ENCODE results near the gene OVOL1.
"Not testable (repeated sequence)": the region's sequence is repeated elsewhere in the genome, so short reads cannot be mapped to it uniquely, and the experiment has no call there.

Gene OVOL1

DNA sequence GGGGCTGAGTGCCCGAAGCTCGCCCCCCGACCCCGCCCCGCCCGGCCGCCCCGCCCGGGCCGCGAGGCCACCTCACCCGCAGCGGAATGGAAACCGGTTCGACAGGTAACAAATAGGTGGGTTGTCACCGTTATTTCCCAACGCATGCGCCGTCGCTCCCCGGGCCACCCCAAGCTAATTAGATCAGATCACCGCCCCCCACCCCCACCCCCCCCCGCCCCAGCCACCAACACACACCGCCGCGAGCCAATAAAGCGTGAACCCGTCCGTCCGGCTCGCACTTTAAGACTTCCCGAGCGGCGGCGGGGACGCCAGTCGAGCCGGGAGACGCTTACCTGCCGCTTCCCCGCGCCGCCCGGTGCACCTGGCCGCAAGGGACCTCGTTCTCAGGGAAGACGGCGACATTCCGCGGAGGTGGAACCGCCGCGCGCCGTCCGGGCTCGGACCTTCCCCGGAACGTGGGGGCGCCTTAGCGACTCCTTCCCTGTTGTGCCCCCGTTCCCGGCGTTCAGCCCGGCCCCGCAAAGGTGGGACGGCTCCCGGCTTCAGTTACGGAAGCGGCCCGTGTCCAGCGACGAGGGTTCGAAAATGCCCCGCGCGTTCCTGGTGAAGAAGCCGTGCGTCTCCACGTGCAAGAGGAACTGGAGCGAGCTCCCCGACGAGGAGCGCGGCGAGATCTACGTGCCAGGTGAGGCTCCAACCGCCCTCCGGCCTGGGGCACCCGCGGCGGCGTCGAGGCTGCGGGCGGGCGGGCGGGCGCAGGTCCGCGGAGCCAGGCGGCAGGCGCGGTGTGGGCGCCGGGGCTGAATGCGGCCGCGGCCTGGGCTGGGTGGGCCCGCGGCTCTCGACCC lies at the start of gene OVOL1:
Gene OVOL1 (plus strand): TSS at position 278 of the 851 bp plus-strand sequence. CDS start 311 bp downstream, at position 589.
- no peak for DNase-seq (ENCODE audit: low read depth)

DNA sequence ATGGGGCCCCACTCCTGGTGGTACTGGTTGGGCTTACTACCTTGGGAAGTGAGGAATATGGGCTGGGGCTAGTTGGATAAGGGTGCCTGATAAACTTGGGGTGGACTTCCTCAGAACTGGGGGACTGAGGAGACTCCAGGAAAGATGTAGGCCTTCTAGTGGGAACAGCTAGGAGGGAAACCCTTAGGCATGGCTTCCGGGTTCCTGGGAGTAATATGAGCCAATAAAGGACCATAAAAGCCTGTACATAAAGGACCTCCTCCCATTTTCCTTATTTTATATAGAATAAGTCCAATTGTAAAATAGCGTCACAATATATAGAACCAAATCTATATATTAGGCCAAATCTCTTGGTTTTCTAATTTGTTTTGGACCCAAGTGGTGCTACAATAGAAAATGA lies 47.8 kb upstream of the OVOL1 start:
- no peak for DNase-seq (ENCODE audit: low read depth)

DNA sequence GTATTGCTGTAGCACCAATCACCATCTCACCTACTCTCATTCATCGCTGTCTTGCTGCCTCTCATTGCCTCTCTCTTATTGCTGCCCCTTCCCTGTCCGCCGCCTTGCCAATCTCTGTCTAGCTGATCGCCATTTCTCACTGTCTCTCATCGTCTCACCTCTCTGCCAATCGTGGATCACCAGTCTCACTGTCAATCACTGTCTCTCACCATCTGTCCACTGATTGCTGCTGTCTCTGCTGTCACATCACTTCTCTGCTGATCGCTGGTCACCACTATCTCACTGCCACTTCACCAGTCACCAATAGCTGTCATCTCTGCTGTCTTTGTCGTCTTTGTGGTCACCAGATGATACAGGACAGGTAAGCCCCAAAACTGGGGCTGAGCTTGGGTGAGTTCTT lies 45.7 kb upstream of the OVOL1 start:
- DNase-seq (ENCODE audit: low read depth), result no peak

- no peak for DNase-seq (ENCODE audit: low read depth)
These were observed 44.5 kb upstream of the OVOL1 start for GRCh38 chr11:65742353-65742752.

GRCh38 chr11:65743681-65744025 lies 43.2 kb upstream of the OVOL1 start:
- no peak for DNase-seq (ENCODE audit: low read depth)

- DNase-seq (ENCODE audit: low read depth), result no peak
These were observed 42.7 kb upstream of the OVOL1 start for GRCh38 chr11:65744026-65744698.

DNA sequence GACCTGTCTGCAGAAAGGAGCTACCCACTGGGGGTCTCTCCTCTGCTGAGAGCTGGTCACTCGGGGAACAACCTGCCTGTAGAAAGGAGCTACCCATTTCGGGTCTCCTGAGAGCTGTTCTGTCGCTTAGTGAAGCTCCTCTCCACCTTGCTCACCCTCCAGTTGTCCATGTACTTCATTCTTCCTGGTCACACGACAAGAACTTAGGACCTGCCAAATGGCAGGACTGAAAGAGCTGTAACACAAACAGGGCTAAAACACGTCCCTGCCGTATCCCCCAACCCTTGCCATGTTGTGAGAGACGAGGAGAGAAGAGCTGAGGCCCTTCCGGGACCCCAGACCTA lies 42.2 kb upstream of the OVOL1 start:
- DNase-seq (ENCODE audit: low read depth), result no peak

DNA sequence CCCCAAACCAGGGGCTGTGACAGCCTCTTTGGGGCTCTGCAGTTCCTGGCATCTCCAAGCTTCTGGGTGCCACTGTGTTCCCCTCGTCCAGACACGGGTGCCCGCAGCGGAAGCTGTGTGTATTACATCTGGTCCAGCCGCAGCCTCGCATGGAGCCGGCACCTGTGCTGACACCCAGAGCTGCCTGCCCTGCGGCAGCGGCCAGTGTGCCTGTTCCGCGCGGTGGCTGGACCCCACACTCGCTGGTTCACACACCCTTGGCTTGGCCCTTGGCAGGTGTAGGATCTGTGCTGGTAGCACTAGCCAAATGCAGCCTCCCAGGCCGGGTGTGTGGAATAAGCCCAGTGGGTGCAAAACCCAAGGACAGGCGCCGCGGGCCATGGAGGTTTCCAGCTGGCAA lies 41.8 kb upstream of the OVOL1 start:
- no peak for DNase-seq (ENCODE audit: low read depth)

GRCh38 chr11:65762169-65762568 lies 24.7 kb upstream of the OVOL1 start:
- DNase-seq (ENCODE audit: low read depth), result not testable (repeated sequence)

DNA sequence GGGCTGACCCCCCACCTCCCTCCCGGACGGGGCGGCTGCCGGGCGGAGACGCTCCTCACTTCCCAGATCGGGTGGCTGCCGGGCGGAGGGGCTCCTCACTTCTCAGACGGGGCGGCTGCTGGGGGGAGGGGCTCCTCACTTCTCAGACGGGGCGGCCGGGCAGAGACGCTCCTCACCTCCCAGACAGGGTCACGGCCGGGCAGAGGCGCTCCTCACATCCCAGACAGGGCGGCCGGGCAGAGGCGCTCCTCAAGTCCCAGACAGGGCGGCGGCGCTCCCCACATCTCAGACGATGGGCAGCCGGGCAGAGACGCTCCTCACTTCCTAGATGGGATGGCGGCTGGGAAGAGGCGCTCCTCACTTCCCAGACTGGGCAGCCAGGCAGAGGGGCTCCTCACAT lies 24.0 kb upstream of the OVOL1 start:
- DNase-seq (ENCODE audit: low read depth), result not testable (repeated sequence)

DNA sequence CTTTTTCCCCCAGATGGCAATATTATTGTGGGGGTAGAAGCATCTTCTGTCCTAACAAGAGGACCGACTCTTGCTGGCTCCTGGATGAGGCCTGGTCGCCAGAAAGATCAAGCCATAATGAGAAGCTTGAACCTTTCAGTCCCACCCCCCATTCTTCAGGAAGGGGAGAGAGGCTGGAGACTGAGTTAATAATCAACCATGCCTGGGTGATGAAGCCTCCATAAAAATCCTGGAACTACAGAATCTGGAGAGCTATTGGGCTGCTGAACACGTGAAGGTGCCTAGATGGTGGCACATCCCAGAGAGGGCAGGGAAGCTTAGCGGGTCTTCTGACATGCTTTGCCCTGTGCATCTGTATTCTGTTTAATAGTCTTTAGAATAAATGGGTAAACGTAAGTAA lies 22.4 kb upstream of the OVOL1 start:
- no peak for DNase-seq (ENCODE audit: low read depth)

- no peak for DNase-seq (ENCODE audit: low read depth)
These were observed 20.3 kb upstream of the OVOL1 start for GRCh38 chr11:65766535-65766934.

- no peak for DNase-seq (ENCODE audit: low read depth)
These were observed 19.5 kb upstream of the OVOL1 start for GRCh38 chr11:65767406-65767805.

- not testable (repeated sequence) for DNase-seq (ENCODE audit: low read depth)
These were observed 19.1 kb upstream of the OVOL1 start for GRCh38 chr11:65767806-65768205.

- DNase-seq (ENCODE audit: low read depth), result no peak
These were observed 15.8 kb upstream of the OVOL1 start for GRCh38 chr11:65770951-65771567.

- DNase-seq (ENCODE audit: low read depth), result no peak
These were observed 15.2 kb upstream of the OVOL1 start for GRCh38 chr11:65771589-65772112.

DNA sequence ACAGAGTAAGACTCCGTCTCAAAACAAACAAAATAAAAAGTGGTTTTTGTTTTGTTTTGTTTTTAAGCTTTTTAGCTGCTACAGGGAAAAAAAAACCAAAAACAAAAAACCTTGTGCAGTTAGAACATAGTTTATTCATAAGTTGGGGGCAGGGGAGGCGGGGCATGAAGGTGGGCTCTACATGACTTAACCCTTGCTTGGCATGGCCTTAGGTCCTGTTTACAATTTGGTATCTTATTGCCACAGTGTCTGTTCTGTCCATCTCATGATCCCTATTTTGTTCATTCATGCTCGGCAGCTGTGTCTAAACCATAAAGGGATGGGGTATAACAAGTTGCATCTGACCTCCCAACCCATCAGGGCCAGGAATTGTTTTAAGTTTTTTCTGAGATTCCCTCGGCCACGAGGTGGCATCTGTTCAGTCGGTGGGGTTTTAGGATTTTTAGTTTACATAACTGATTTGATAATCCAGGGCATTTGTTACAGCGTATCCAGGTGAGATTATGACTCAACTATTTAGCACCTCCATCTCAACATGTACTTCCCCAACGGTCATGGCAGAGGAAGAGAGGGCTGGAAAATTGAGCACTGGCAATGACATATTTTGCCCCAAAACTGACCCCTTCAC lies 13.0 kb upstream of the OVOL1 start:
- no peak for DNase-seq (ENCODE audit: low read depth)

- no peak for DNase-seq (ENCODE audit: low read depth)
These were observed 12.1 kb upstream of the OVOL1 start for GRCh38 chr11:65774525-65775306.

DNA sequence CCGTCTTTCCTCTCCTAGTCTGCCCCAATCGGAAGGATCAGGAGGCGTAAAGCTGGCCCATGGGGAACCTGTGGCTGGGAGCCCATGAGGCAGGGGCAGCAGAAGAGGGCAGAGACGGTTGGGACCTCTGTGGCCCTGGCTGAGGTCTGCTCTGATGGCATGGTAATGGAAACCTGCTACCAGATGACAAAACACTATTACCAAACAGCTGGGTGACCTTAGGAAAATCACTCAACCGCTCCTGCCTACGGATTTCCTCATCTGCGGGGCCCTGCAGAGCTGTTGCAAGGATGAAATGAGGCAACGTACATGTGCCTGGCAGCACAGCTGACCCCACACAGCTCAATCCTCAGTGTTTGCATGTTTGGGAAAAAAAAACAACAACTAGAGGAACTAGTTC lies 10.7 kb upstream of the OVOL1 start:
- DNase-seq (ENCODE audit: low read depth), result no peak

DNA sequence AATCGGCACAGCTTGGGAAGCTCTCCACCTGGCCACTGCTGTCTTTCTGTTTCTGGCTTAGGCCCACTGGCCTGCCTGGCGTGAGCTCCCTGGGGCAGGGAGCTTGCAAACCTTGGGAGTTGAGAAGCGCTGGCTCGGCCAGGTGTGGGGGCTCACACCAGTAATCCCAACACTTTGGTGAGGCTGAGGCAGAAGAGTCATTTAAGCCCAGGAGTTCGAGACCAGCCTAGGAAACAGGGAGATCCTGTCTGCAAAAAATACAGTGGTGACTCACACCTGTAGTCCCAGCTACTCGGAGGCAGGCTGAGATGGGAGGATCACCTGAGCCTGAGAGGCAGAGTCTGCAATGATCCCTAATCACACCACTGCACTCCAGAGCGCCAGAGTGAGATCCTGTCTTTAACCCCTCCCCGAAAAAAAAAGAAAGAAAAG lies 10.1 kb upstream of the OVOL1 start:
- DNase-seq (ENCODE audit: low read depth), result no peak

DNA sequence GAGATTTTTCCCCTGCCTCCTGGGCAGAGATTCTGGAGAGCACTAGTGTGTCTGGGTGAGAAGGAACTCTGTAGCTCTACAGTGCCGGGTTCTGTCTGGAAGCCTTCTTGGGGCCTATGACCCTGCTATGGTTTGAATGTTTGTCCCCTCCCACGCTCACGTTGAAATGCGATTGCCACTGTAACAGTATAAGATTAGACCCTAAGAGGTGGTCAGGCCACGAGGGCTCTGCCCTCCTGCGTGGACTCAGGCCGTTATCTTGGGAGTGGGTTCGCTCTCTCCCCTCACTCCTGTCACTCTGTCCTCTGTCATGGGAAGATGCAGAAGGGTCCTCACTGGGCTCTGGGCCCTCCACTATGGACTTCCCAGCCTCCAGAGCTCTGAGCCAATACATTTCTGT lies 9.6 kb upstream of the OVOL1 start:
- no peak for DNase-seq (ENCODE audit: low read depth)

Measured in HS-27A (cell line).